Right ventricle myocardium inferior (tissue), 1 donor: ENCODE data around the gene PYGB. TPM values are rescaled to one million over a fixed set of nuclear protein-coding genes. Genes with fewer than 3 reads are reported as not detected.

Source experiments
- ATAC-seq: fragments of 200-7000 bp; cut with Tn5 transposase; one replicate; pipeline ENCODE4 v1.9.1; 2020; ENCODE audit warnings: mild to moderate bottlenecking, moderate library complexity
- DNase-seq: peaks from one replicate; pipeline ENCODE4 v3.0.0; 2021; ENCODE audit errors: missing footprints
- intact Hi-C: fragments of 100-400 bp; cut with DNase I; formaldehyde crosslinking; loops from one replicate; pipeline ENCODE4 v1.11.0; 2022
- total RNA-seq: library from RNA; stranded (reverse); fragmentation: NEBNext Ultra II Directional; extraction: Animal tissue kit (Norgen Biotek cat#: 25700); gene quantifications from one replicate; pipeline ENCODE4 v1.2.1, GENCODE V29; 2021
- donor health status: DM: no; HTN: yes; CAD: no; lungs with severe emphysema.

Gene PYGB
- total RNA-seq, 1 donor from 2014 or later, result 174 TPM

- DNase-seq, result peak; percentile 50
- intact Hi-C loops, result loop anchor here (5.0 to 10.0 kb wide), 2 partner anchors 101 to 242 kb away; partner anchors contain the start of gene ACSS1
- ATAC-seq, result no peak
These were observed 48.5 kb downstream of the PYGB start for GRCh38 chr20:25296094-25297093.

DNA sequence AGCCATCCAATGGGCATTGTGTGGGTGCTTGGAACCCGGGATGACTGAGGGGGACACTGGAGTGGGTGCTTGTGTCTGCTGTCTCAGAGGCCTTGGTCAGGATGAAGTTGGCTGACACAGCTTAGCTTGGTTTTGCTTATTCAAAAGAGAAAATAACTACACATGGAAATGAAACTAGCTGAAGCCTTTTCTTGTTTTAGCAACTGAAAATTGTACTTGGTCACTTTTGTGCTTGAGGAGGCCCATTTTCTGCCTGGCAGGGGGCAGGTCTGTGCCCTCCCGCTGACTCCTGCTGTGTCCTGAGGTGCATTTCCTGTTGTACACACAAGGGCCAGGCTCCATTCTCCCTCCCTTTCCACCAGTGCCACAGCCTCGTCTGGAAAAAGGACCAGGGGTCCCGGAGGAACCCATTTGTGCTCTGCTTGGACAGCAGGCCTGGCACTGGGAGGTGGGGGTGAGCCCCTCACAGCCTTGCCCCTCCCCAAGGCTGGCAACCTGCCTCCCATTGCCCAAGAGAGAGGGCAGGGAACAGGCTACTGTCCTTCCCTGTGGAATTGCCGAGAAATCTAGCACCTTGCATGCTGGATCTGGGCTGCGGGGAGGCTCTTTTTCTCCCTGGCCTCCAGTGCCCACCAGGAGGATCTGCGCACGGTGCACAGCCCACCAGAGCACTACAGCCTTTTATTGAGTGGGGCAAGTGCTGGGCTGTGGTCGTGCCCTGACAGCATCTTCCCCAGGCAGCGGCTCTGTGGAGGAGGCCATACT lies 49.4 kb downstream of the PYGB start:
- DNase-seq, result peak; percentile 61
- intact Hi-C loops, result loop anchor here (5.0 to 10.0 kb wide), 2 partner anchors 100 to 243 kb away; partner anchors contain the start of gene ACSS1
- ATAC-seq, result no peak

- DNase-seq (peak; percentile 50), ATAC-seq (no peak)
- intact Hi-C loops, result loop anchor here (5.0 to 10.0 kb wide), 2 partner anchors 97 to 245 kb away; partner anchors contain the start of gene ACSS1
These were observed 51.9 kb downstream of the PYGB start for GRCh38 chr20:25299806-25300205.

GRCh38 chr20:25300496-25301170 lies 52.7 kb downstream of the PYGB start:
- peak; percentile 58 for DNase-seq
- intact Hi-C loops, result no loop called here
- peak; percentile 26 for ATAC-seq

GRCh38 chr20:25301357-25301920 lies 53.6 kb downstream of the PYGB start:
- ATAC-seq, result peak; percentile 27
- intact Hi-C loops, result no loop called here
- DNase-seq, result peak; percentile 37

- intact Hi-C loops, result no loop called here
These were observed 54.7 kb downstream of the PYGB start for GRCh38 chr20:25302596-25302995.

GRCh38 chr20:25303292-25304024 lies 55.6 kb downstream of the PYGB start:
- intact Hi-C loops, result no loop called here
- DNase-seq, result peak; percentile 5
- ATAC-seq, result no peak

More at GRCh38 chr20:25302596-25302995, 54.7 kb downstream of the PYGB start:
- ATAC-seq (no peak), DNase-seq (peak; percentile 41)

- peak; percentile 43 for DNase-seq
- intact Hi-C loops, result no loop called here
These were observed 56.2 kb downstream of the PYGB start for GRCh38 chr20:25304025-25304549.

DNA sequence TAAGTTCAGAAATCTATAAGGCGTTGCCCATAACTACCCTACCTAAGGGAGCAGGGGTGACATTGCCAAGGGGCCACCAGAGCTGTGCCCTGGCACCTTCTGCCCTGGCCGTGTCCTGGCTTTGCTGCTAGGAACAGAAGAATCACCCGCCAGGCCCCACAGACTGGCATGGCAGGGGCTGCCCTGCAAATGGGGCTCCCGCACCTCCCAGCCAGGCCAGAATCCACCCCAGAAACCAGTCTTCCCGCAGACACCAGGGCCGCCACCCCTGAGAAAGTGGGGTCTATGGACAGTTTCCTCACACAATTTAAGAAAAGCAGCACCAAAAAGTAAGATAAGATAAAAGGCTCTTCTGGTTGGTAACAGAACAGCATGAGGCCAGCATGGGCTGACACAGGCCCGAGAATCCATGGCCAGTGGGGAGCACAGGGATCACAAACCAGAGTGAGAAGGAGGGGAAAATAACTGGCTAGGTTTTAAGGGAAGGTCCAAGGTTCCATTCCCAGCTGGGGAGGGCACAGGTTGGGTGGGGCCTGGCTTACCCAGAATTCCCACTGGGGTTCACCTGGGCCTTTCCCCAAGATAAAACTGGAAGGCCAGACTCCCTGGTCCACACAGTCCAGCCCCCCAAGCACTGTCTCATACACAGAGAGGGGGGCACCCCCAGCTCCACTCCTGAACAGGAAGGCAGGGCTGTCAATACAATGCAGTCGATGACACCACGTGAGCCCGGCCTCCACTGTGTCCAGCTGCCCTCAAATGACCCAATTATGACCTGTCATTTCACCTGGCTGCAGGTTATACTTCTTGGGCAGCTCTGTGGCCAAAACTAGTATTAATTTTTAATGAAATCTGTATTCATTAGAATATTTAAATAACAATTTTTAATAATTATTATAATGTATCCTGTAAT lies 59.4 kb downstream of the PYGB start:
- DNase-seq, result peak; percentile 57
- ATAC-seq, result no peak
- intact Hi-C loops, result no loop called here

More at GRCh38 chr20:25304025-25304549, 56.2 kb downstream of the PYGB start:
- no peak for ATAC-seq

DNA sequence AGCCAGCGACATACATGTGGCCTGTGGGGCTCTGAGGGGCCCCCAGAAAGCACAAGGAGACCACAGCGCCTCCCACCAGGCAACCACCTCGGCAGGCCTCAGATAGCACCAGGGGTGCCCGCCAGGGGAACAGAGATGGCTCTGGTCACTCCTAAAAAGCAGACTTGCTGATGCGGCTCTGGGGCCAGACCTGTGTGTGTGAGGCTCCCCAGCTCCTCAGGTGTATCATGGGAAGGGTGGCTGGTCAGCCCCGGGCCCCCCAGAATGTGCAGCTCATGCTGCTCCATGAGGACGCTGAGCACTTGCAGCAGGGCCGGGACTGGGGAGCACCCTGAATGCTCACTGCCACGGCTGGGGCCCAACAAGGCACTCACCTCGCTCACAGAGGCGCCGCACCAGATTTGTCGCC lies 60.2 kb downstream of the PYGB start:
- peak; percentile 66 for DNase-seq
- ATAC-seq, result no peak
- intact Hi-C loops, result no loop called here

- DNase-seq (peak; percentile 58), ATAC-seq (no peak)
- intact Hi-C loops, result no loop called here
These were observed 60.9 kb downstream of the PYGB start for GRCh38 chr20:25308671-25309394.

- ATAC-seq (peak; percentile 50), DNase-seq (peak; percentile 71)
- intact Hi-C loops, result no loop called here
These were observed 61.7 kb downstream of the PYGB start for GRCh38 chr20:25309395-25310267.

DNA sequence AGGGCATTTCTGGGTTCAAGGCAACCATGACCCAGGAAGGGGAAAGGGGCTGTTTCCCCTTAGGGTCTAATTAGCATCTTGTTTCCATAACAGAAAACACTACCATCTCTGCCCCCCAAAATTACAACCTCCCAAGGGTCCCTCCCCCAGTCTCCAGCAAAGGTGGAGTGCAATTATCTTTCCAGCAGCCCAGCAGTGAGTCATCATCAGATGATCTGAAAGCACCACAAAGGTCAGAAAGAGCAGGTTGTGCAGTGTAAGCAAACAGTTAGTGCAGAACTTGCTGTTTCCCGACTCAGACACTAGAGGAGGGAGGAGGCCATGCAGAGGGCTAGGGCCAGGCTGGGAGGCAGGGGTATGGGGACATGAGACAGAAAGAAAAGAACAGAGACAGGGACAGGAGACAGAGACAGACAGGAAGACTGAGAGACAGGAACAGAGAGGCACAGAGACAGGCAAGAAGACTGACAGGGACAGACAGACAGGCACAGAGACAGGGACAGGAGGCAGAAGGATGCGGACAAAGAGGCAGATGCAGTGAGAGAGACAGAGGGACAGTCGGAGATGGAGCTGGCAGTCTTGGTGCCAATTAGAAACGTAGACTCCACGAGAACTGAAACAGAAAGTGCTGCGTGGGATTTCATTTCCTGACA lies 62.5 kb downstream of the PYGB start:
- peak; percentile 64 for DNase-seq
- peak; percentile 68 for ATAC-seq
- intact Hi-C loops, result no loop called here

DNA sequence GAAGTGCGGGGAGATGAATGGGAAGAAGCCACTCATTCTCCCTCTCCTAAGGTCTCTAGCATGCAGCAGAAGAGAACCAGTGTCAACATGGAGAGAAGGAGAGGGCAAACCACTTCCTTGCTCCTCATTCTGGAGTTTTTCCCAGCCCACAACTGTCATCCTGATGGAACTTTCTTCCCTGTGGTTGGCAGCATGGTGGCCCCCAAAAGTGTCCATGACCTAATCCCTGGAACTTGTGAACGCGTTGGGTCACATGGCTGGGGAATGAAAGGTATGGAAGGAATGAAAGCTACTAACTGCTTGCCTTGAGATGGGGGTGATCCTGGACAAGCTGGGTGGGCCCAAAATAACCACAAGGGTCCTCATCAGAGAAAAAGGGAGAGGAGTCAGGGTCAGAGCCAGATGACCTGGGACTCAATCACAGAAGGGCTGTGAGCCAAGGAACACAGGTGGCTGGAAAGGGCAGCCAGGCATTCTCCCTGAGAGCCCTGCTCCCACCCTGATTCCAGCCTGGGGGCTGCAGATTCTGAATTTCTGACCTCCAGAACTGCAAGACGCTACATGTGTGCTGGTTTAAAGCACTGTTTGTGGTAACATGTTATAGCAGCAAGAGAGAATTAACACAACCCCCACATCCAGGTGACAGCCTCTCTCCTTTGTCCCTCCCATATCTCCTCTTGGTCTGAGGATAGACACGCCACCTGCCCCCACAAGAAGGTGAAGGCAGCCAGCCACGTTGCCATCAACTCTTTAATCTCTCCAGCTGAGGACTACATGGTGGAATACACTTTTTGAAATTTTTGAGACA lies 63.2 kb downstream of the PYGB start:
- intact Hi-C loops, result no loop called here
- ATAC-seq (peak; percentile 9), DNase-seq (no peak)
